Subcutaneous abdominal adipose tissue (tissue), 5 donors: Measurements from ENCODE around the gene PPIH.
A peak's percentile ranks its signal among the peaks of the same experiment; 100 is the strongest.

Experiments used
- H3K27ac ChIP-seq: one replicate; pipeline ENCODE4 v1.7.0; 2013; ENCODE audit warnings: low read depth, mild to moderate bottlenecking, inconsistent platforms, low read length, moderate library complexity
- H3K27me3 ChIP-seq, 5 donors: one replicate each; pipeline ENCODE4 v1.7.0; 2013; ENCODE audit warnings: low read length in 5 of 5, inconsistent platforms in 1 of 5; ENCODE audit not compliant: control insufficient read depth in 5 of 5, insufficient read depth in 4 of 5
- H3K36me3 ChIP-seq, 5 donors: one replicate each; pipeline ENCODE4 v1.7.0; 2013; ENCODE audit warnings: low read length in 5 of 5; ENCODE audit not compliant: control insufficient read depth in 5 of 5, insufficient read depth in 5 of 5
- H3K4me1 ChIP-seq, 5 donors: one replicate each; pipeline ENCODE4 v1.7.0; 2013; ENCODE audit warnings: low read length in 5 of 5, mild to moderate bottlenecking in 3 of 5, moderate library complexity in 1 of 5; ENCODE audit not compliant: control insufficient read depth in 5 of 5, insufficient read depth in 5 of 5
- H3K4me3 ChIP-seq, 5 donors: one replicate each; pipeline ENCODE4 v1.7.0; 2013; ENCODE audit warnings: low read length in 5 of 5, low read depth in 1 of 5
- H3K9ac ChIP-seq, 5 donors: one replicate each; pipeline ENCODE4 v1.7.0; 2013; ENCODE audit warnings: low read length in 5 of 5, mild to moderate bottlenecking in 4 of 5, moderate library complexity in 3 of 5
- H3K9me3 ChIP-seq, 5 donors: one replicate each; pipeline ENCODE4 v1.7.0; 2013; ENCODE audit warnings: low read length in 5 of 5; ENCODE audit not compliant: control insufficient read depth in 5 of 5
- donor health status: healthy.
- donor health status: healthy.
- donor health status: healthy.
- donor health status: healthy.
- donor health status: healthy.

The PPIH gene

GRCh38 chr1:42660907-42661500, 2.8 kb downstream of the PPIH start:
- Histone ChIP-seq H3K4me1 (peaks cover 10 to 19% (median 18%) of the 10 kb centered on the region in 5 donors), H3K36me3 (peaks cover 25 to 41% (median 33%) of the 10 kb centered on the region in 5 donors), H3K27me3 (no peaks in the 10 kb centered on the region), H3K4me3 (no peak overlapping the region), H3K9me3 (no peaks in the 10 kb centered on the region), H3K9ac (no peak overlapping the region), H3K27ac (no peak overlapping the region)

DNA sequence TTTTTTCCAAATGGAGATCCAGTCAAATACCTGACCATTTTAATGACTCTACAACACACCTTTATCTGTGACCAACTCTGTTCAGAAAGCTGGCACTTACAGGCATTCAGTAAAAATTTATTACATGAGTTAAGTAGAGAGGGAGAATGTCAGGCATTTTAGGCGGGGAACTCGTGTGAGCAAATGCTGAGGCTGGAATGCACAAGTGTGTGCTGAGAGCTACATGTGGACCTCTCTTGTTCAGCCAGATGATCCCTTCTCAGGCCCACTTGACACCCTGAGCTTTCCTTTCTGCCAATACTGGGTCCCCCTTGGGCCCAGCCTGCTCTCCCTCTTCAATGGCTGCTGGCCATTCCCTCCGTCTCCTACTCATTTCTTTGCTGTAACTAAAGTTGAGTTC, 11.7 kb downstream of the PPIH start:
- Histone ChIP-seq H3K27ac (no peak overlapping the region), H3K4me3 (no peak overlapping the region), H3K9ac (no peak overlapping the region), H3K27me3 (no peaks in the 10 kb centered on the region), H3K4me1 (no peaks in the 10 kb centered on the region), H3K36me3 (peaks cover 23 to 73% (median 48%) of the 10 kb centered on the region in 5 donors), H3K9me3 (no peaks in the 10 kb centered on the region)

DNA sequence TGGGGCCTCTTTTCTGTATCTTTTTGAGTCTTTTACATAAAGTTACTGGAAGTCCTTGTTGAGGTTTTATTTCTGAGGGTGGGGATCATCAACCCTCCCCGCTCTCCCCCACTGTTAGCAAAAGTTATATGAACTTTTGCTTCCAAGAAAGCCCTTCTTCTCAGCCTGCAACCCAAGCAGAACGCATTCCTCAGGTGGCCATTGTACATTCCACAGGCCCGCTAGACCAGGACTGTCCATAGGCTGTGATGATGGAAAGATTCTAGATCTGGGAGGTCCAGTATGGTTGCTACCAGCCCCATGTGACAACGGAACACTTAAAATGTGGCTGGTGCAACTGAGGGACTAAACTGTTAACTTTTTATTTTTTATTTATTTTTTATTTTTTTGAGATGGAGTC, 12.2 kb downstream of the PPIH start:
- no peaks in the 10 kb centered on the region for H3K9me3 ChIP-seq
- no peak overlapping the region for H3K9ac ChIP-seq
- no peaks in the 10 kb centered on the region for H3K27me3 ChIP-seq
- peaks cover 23 to 73% (median 49%) of the 10 kb centered on the region in 5 donors for H3K36me3 ChIP-seq
- no peaks in the 10 kb centered on the region for H3K4me1 ChIP-seq
- H3K27ac ChIP-seq = no peak overlapping the region
- H3K4me3 ChIP-seq = no peak overlapping the region

DNA sequence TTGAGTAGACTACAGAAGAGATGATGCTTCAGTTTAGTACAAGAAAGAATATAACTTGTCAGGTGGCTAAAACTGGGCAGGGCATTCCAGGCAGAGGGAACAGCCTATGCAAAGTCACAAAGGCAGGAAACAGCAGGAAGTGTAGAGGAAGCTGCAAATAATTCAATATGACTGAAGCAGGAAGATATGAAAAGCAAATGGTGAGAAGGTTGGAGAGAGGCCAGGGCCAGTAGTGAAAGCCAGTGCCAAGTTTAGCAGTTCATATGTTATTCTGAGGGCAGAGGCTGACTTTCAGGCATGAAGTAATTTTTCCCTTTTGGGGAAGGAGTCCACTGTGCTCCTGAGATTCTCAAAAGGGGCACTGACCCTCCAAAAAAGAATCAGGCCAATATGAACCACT, 16.0 kb downstream of the PPIH start:
- no peak overlapping the region for H3K9ac ChIP-seq
- H3K4me1 ChIP-seq = no peaks in the 10 kb centered on the region
- H3K27ac ChIP-seq = no peak overlapping the region
- H3K4me3 ChIP-seq = no peak overlapping the region
- no peaks in the 10 kb centered on the region for H3K27me3 ChIP-seq
- H3K36me3 ChIP-seq = peaks cover 5 to 44% (median 19%) of the 10 kb centered on the region in 5 donors
- H3K9me3 ChIP-seq = no peaks in the 10 kb centered on the region

- H3K9ac ChIP-seq = no peak overlapping the region
- H3K4me1 ChIP-seq = peaks cover 0 to 2% (median 0%) of the 10 kb centered on the region in 5 donors
- no peaks in the 10 kb centered on the region for H3K27me3 ChIP-seq
- no peaks in the 10 kb centered on the region for H3K9me3 ChIP-seq
- no peak overlapping the region for H3K27ac ChIP-seq
- H3K36me3 ChIP-seq = peaks cover 5 to 44% (median 17%) of the 10 kb centered on the region in 5 donors
- H3K4me3 ChIP-seq = no peak overlapping the region
Measured at GRCh38 chr1:42674682-42675081, 16.5 kb downstream of the PPIH start.

DNA sequence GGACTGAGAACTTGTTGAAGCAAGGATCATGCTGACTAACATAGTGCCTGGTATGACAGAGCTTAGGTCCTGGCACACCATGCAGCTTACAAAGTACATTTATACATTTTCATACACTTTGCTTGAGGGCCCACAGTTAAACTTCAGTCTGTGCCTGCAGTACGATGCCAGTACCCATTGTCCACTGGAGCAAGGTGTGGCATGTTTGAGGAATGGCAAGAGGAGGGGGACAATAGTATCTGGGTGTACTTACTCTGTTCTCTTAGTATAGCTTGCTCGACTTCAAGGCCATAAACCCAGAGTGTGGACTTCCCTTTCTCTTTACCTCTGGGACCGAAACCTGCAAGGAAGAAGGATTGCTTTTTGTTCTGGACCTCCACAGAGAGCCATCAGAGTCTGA, 17.2 kb downstream of the PPIH start:
- peaks cover 0 to 10% (median 5%) of the 10 kb centered on the region in 5 donors for H3K4me1 ChIP-seq
- no peak overlapping the region for H3K4me3 ChIP-seq
- H3K9me3 ChIP-seq = no peaks in the 10 kb centered on the region
- H3K36me3 ChIP-seq = peaks cover 5 to 37% (median 15%) of the 10 kb centered on the region in 5 donors
- no peaks in the 10 kb centered on the region for H3K27me3 ChIP-seq
- no peak overlapping the region for H3K9ac ChIP-seq
- H3K27ac ChIP-seq = no peak overlapping the region

GRCh38 chr1:42676534-42677087, 18.4 kb downstream of the PPIH start:
- Histone ChIP-seq H3K9ac (no peak overlapping the region), H3K27me3 (no peaks in the 10 kb centered on the region), H3K4me1 (peaks cover 0 to 21% (median 15%) of the 10 kb centered on the region in 5 donors), H3K27ac (no peak overlapping the region), H3K9me3 (no peaks in the 10 kb centered on the region), H3K4me3 (no peak overlapping the region), H3K36me3 (peaks cover 5 to 32% (median 14%) of the 10 kb centered on the region in 5 donors)

- Histone ChIP-seq H3K27ac (no peak overlapping the region), H3K9ac (peak overlapping the region in 1 of 5 donors; percentile 28), H3K4me1 (peaks cover 0 to 36% (median 30%) of the 10 kb centered on the region in 5 donors), H3K27me3 (no peaks in the 10 kb centered on the region), H3K36me3 (peaks cover 5 to 18% (median 14%) of the 10 kb centered on the region in 5 donors), H3K9me3 (no peaks in the 10 kb centered on the region), H3K4me3 (no peak overlapping the region)
Measured at GRCh38 chr1:42679364-42679983, 21.3 kb downstream of the PPIH start.

GRCh38 chr1:42680055-42680454, 21.8 kb downstream of the PPIH start:
- H3K4me3 ChIP-seq = peak overlapping the region in 1 of 5 donors; percentile 97
- H3K4me1 ChIP-seq = peaks cover 0 to 42% (median 36%) of the 10 kb centered on the region in 5 donors
- H3K27me3 ChIP-seq = no peaks in the 10 kb centered on the region
- H3K9ac ChIP-seq = peak overlapping the region in 2 of 5 donors; percentile 7 to 28
- H3K27ac ChIP-seq = no peak overlapping the region
- no peaks in the 10 kb centered on the region for H3K9me3 ChIP-seq
- H3K36me3 ChIP-seq = peaks cover 9 to 15% (median 12%) of the 10 kb centered on the region in 5 donors
